NCI-H2107 treated with DMSO at 0.1 percent for 48 hours (cell line): ENCODE data around the gene PEX3.

ENCODE experiments used
- DNase-seq: peaks from one replicate; lab custom pipeline; 2025; ENCODE audit not compliant: unreplicated experiment; lab: John Stamatoyannopoulos, UW

PEX3 gene

DNA sequence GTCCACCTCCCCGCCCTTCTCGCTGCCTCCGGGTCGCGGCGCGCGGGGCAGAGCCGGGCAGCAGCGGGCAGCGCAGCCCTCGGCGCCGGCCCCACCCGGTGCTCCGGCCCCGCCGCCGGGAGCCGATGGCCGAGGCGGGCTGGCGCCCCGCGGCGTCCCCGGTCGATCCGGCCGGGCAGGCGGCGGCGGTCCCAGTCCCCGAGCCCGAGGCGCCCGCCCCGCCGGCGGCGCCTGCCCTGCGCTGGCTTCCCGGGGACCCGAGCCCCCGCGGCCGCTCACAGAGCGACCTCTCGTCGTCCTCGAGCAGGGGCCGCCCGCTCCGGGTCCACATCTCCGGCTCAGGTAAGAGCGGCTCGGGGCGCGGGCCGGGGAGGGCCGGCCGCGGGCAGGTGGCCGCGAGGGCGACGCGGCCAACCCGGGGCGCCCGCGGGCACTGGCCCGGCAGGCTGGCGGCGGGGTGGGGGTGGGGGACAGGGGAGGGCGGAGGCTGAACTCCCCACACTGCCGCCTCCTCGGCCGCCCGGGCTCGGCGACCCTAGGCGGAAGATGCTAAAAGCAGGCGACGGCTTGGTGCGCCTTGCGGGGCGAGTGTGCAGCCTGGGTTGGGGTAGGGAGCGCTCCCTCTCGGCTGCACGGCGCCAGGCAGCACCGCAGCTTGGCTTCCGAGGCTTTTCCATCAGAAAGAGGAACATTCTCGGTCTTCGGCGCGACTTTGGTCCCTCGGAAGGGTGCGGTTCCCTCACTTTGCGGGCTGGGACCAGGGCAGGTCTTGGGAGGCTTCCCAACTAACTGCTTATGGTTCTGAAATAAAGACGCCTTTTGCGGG lies 86.5 kb downstream of the PEX3 start:
- no peak for DNase-seq

DNA sequence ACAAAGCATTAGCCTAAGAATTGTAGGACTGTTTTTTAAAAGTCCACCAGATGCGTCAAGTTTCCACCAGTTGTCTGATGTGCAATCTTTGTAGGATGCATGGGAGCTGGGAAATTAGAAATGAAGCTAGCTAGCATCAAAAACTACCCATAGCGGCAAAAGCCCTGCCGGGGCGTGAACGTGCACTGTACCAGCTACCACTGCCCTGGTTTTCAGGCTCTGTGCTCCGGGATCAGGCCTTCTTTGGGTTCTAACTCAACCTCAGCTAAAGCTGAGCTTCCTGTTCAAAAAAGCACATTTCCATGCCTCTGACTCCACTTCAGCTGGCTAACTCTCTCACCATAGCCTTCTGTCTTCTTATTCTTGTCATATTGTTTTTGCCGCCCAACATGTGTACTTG lies 87.8 kb downstream of the PEX3 start:
- DNase-seq = no peak

DNA sequence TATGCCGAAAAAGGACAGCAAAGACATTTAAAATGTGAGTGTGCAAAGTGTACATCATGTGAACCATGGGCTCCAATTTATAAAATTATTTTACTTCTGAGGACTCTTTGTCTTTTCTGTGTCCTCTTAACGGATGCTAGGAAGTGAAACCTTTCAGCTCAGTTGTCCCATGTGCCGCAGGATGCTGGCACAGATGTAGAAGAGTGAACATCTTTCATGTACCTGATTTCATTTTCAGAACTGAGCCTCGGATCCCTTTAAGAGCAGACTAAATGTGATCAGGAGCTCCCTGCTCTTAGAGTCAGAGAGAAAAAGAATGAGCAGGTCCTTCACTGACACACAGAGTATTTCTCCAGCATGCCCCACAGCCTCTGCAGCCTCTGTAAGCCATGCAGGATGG lies 88.5 kb downstream of the PEX3 start:
- DNase-seq = no peak

DNA sequence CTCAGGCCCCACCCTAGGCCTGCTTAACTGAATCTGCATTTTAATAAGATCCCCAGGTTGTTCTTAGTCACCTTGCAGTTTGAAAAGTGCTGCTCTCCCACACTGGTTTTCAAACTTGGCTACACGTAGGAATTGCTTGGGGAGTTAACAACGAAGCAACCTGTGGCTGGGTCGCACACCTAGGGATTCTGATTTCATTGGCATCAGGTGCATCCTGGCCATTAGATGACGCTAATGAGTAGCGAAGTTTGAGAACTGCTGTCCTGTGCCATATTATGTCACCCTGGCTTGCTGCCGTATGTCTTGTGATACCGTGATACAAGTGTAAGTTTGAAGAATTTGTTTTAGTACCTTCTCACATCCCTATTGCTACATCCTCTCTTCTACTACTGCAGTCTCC lies 89.1 kb downstream of the PEX3 start:
- no peak for DNase-seq

DNA sequence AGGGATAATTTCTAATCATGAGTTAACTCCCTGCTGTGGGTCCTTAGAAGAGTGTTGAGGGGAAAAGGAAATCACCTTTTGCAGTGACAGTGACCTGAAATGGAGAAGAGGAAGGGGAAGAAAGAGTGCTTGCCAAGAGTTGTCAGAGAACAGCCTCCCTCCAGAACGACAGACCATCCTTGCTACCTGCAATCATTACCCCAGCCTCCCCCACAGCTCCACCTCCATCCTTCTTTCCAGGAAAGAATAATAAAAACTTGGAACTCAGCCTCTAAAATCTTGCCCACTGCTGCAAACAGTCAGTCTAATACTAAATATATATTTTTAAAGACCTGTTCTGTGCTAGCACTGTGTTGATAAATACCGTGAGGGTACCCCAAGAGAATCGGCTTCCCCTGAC lies 89.6 kb downstream of the PEX3 start:
- DNase-seq = no peak
